TTC549 (cell line): ENCODE data around the gene ACOX3.
"Not testable (repeated sequence)": the region's sequence is repeated elsewhere in the genome, so short reads cannot be mapped to it uniquely, and the experiment has no call there.

Experiments
- FAIRE-seq: peaks from 2 replicates; lab custom pipeline; 2012; peaks lifted over from hg19 to GRCh38; lab: Jason Lieb, UNC

The ACOX3 gene

DNA sequence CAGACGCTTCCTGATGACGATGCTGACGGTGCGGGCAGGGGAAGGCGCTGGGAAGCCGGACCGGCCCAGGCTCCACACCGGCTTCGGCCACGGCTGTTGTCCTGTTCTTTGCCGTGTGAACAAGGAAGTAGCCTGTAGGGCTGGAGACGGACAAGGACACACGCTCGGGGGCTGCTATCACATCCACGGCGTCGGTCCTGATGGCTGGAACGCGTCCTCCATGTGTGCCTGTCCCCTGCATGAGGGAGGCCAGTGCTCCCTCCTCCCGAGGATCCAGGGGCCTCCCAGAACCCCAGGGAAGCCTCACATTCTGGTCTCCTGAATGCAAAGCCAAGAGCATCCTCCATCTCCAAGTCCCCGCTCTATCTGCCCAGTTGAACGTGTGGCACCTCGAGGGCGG is 53.8 kb downstream of the ACOX3 start:
- no peak for FAIRE-seq

DNA sequence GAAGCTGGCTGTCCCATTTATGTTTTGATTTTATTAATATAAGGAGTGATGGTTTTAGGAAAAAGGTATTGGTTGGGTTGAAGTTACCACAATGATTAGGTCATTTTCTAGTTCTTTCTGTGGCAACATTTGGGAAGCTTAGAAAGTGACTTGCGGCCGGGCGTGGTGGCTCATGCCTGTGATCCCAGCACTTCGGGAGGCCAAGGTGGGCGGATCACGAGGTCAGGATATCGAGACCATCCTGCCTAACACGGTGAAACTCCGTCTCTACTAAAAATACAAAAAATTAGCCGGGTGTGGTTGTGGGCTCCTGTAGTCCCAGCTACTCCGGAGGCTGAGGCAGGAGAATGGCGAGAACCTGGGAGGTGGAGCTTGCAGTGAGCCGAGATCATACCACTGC is 54.4 kb downstream of the ACOX3 start:
- FAIRE-seq, result not testable (repeated sequence)

DNA sequence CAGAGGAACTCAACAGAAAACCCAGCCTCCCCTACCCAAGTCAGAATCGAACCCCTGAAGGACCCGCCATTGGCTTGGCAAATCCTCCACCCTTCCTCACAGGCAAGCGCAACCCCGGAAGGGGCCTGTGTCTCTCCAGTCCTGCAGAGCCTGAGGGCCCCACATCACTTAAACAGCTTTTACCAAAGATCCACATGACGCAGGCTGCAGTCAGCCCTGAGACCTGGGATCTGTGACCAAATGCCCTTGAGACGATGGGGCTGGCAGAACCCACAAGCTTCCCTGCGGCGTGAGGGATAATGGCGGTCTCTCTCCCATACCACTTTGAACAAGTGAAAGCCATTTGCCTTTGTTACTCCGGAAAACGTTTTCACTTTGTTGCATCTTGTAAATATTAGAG is 54.9 kb downstream of the ACOX3 start:
- FAIRE-seq, result no peak

DNA sequence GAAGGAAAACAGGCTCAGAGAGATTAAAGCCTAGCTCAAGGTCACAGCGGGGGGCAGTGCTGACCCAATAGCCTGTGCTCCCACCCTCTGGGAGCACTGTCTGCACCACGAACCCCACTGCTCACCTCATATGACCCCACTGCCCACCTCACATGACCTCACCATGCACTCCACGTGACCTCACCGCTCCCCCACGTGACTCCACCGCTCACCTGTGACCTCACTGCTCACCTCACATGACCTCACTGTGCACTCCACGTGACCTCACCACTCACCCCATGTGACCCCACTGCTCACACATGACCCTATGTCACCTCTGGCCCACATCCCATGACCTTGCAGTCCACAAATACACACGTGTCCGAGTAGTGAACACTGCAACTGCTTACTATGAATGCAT is 55.4 kb downstream of the ACOX3 start:
- no peak for FAIRE-seq

DNA sequence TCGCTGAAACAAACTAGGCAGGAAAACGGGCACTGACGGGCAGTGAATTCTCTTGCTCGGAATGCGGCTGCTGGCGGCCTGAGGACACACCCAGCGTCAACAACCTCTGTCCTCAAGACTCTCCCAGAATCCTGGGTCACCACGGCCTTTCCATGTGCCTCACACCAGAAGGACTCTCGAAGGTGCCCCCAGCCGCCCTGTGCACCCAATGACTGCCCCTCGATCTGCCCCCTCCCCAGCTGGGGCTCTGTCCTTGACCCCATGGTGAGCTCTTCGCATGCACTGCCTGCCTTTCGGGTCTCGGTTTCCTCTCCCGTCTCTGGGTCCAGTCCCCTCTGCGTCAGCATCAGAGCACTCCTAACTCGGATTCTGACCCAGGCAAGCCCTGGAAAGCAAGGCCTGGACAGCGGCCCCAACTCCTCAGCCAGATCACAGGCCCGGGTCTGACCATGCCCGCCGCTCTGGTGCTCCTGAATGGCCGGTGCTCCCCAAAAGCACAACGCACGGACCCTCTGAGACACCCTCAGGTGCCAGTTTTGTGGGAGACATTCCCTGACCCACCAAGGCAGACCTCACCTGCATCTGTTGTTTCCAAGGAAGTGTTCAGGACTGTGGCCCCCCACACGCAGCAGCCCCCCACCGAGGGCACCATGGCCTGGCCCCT is 56.0 kb downstream of the ACOX3 start:
- no peak for FAIRE-seq

DNA sequence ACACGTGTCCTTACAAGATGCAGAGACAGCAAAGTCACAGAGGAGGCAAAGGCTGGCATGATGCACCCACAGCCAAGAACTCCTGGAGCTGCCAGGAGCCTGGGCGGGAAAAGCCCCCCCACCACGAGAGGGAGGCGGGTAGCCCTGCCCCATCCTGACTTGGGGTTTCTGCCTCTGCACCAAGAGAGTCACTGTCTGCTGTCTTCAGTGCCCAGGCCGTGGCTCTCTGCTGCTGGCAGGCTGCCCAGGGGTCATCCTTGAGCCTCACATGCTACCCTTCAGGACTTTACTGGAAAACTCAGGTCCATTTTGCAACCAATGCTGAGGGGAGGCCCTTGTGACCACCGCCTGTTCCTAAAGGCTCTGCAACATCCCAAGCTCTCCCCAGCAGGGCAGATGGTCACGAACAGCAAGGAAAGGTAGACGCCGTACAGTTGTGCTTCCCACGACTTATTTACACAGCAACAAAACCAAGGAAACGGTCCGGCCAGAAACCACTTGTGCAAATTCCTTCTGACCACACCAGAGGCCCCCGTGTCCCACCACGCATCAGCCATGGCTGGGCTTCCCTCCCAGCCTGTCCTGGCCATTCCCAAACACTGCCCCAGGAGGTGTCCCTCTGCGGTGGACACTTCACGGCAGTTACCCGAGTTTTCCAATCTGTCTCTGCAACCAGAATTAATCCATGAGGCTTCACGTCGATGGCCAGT is 56.9 kb downstream of the ACOX3 start:
- FAIRE-seq, result no peak

DNA sequence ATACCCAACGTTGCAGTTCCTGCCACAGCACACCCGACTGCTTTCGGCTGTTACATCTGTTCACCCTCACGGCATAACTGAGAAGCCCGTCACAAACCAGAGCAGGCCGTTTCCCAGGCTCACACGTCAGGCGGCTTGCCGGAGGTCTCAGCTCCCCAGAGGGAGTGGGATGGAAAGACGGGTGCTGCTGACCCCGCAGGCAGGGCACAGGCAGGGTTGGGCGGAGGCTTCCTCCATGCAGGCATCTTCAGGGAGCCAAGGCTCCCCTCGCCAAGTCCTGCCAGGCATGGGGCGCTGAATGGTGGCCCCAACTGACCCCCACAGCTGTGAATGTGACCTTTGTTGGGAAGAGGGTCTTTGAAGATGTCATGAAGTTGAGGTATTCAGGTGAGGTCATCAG is 57.5 kb downstream of the ACOX3 start:
- FAIRE-seq, result no peak

DNA sequence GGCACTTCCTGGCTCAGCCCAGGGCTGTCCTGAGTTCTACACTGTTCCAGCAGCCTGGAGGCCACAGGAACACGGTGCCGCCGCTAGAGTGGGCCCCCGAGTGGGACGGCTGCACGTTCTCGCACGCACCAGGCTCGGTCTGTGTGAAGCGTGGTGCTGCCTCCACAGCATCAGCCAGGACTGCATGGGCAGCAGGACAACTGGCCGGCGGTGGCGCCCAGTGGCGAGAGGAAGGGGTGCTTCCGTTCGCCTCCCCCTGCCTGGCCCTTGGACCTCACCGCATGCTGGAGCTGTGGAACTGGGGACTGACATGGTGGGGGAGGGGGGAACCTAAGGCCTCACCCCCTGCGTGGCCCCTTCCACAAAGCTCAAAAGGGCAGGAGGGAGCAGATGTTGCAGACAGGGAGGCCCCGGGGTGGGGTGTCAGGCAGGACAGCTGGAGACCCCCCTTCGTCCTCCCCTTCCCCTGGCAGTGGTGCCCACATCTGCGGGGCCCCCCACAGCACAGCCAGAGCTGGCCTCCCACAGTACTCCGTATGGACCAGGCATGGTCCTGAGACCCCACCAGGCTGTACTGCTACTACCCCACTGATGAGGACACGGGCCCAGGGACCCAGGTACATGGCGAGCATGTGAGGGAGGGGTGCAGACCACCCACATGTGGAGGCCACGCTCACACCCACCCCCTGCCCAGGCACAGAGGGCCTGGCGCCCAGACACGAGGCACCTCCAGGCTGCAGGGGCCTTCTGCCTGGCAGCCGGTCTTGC is 58.5 kb downstream of the ACOX3 start:
- no peak for FAIRE-seq

DNA sequence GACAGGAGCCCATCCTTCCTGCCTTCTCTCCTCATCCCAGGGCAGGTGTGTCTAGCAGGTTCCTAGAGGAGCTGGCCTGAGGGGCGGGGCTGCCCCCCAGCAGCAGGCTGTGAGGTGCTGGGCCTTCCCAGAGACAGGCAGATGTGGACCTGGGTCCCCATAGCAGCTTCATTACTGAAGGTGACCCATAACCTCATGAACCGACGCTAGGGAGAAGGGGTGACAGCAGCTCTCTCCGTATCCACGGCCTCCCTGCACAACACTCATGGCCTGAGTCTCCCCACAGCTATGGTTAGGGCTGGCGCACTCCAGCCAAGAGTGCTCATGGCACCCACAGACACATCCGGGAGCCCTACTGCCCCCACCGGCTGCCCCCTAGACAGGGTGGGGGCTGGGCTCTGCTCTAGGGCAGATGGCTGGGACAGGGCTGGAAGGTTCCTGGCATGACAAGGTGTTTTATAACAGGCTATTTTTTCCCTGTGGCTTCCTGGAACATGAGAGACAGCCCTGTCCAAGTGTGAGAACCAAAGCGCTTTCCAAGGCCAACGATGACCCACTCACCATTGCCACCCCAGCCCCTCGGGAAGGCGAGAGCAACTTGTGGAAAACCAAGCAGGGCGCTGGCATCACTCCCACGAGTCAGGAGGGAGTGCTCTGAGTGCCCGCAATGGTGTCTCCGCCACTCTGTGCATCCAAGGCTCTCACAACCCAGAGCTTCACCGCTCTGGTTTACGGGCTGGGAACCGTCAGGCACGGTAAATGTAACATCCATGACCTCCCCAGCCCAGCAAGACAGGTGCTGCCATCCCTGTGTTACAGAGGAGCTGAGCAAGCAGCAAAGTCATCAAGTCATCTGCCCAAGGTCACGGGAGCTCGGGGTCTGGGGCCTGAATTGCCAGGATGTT is 59.8 kb downstream of the ACOX3 start:
- FAIRE-seq, result no peak

DNA sequence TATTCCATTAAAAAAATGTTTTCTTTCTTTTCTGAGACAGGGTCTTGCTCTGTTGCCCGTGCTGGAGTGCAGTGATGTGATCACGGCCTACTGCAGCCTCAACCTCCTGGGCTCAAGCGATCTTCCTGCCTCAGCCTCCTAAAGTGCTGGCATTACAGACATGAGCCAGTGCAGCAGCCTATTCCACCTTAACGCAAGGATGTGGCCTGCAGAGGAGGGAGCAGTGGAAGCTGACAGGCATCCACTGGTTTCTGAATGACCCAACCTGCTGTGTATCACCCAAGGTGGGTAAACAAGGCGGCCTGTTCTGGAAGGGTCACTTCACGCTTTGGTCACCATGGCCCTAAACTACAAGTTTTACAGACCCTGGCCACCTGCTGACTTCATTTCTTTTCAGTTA is 60.8 kb downstream of the ACOX3 start:
- FAIRE-seq, result no peak

DNA sequence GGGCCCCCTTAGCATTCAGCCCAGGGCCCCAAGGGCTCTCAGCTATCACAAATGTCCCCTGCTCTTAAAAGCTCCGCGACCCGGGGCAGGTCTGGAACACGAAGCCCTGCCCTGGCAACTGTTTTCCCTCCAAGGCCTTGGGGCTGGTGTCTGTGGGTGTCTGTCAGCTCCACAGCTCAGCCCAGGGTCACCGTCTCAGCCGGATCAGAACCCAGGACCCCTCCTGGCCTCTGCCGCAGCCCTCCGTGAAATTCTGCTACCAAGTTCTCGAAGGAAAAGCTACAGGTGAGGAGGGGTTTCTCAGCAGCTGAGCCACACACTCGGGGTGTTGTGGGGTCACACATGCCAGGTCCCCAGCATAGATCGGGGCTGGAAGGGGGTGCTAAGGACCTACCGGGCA is 61.2 kb downstream of the ACOX3 start:
- no peak for FAIRE-seq

DNA sequence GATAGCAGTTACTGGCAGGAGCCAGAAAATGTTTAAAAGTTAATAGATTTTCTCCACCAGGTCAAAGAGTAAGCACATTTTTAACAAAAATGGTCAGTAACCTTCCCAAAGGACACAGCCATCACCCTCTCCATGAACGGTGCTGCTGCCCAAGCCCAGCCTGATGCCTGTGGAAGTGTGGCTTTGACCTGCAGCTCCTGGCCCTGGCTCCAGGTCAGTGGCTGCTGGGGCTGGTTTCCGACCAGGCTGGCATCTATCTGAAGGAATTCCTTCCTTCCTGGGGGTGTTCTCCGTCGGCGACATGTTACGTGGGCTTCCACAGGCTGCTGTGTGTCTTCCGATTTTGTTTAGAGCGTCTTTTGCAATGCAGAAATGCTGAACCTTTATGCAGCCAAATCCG is 61.7 kb downstream of the ACOX3 start:
- FAIRE-seq, result no peak

DNA sequence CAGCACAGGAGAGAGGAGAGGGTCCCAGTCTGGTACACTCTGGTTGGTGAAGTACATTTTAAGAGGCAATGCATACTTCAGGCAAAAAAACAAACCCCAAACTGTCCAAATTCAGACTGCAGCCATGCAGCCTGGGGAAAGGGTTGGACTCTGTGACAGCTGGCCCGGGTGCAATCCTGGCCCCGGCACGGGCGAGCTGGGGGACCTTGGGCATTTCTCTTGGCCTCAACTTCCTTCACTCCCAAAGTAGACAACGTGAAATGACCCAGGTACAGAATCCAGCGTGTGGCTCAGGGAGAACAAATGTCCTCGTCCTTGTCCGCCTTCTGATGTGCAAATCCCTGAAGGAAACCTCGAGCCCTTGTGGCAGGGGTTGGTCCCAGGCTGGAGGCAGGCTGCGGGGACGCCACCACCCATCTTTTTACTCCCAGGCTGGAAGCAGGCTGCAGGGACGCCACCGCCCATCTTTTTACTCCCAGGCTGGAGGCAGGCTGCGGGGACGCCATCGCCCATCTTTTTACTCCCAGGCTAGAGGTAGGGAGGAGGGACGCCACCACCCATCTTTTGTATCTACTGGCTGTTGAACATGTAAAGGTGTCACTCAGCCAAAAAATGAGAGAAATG is 62.3 kb downstream of the ACOX3 start:
- no peak for FAIRE-seq

DNA sequence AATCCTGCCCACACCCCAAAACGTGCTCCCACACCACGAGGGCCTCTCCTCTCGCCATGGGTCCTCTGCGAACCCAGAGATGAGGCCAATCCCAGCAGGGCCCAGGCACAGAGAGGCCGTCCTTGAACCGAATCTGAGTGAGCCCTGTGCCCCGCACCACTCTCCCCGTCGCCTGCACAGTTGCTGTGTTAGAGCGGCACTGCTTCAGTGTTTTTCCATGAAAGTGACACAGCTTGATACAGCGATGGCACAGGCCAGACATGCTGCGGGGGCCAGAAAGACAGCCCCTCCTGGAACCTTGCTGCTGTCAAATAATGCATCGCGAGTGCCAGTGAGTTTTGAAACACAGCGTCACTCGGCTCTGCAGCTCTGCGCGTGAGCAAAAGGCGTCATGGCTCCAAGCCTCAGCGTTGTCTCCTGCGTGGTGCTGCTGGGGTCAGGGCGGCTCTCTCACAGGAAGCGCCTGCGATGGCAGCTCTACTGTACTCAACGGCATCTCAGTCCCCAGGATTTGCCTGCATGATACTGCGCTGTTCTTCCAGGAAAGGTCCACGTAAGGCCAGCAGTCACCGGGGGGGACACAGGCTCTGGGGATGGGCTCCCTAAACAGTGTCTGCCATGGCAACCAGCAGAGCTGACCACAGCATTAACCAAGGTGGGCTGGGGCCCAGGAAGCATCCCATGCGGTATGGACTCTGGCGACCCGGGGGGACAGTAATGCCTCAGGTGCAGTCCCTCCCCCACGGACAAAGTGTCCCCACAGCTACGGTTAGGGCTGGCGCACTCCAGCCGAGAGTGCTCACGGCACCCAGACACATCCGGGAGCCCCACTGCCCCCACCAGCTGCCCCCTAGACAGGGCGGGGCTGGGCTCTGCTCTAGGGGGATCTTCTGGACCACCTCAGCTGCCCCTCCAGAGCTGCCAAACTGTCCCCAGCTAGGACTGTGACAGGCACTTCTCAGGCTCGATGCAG is 63.1 kb downstream of the ACOX3 start:
- FAIRE-seq, result no peak

DNA sequence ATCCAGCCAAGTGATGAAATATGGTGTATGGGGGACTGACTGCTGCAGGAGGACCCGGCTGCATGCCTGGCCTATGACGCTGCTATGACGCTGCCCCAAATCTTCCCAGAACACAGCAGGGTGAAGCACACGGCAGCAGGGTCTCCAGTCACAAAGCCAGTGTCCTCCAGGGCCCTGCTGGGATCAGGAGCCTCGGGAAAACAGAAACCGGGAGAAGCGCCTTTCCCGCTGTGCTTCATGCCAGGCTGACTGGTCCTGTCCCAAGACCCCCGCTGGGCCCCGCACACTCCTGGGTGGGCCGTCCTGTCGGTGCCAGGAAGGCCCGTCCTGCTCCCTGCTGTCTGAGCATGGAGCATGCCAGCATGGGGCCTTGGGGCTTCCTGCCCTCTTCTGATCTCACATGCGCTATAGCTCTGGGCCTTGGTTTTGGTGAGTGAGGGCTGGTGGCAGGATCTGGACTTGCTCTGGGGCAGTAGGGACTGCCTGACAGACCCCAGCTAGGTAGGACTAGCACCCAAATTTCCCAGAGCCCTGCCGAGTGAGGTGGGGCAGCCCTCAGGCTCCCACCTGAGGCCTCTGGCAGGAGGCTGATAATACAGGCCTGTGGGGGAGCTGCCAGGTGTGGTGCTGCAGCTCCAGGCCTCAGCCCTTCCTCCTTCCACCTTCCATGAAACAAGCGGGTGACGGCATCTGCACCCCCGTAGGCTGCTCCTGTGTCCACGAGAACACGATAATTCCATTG is 64.0 kb downstream of the ACOX3 start:
- FAIRE-seq, result no peak

DNA sequence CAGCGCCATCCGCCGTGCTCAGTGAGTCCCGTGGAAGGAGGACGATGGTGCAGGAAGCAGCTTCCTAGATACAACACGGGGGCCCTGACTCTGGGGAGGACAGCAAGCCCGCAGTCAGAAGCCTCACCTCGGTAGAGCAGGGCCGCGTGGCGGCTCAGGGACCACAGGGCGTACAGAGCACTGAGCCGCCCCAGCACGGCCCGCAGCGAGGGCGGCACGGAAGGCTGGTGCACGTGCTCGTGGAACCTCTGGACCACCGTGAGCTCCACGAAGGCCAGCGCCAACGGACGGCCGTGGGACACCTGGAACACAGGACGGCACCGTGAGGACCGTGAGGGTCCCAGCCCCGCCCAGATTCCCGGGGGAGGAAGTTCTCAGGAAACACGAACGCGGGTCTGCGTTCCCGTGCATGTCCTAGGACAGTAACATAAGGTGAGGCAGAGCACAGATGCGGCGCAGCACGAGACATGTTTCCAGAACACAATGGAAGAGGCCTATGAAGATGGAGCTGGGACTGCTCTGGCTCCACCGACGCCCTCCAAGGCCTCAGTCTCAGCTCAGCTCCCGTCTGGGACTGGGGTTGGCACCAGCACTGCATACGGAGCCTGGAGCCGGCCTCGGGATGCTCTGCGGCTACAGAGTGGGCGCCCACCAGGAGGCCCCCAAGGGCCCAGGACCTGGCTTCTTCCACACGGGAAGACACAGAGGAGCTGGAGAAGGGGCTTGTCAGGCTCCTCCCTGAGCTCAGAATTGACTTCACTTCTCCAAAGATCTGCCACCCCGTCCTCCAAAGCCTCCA is 65.5 kb downstream of the ACOX3 start:
- FAIRE-seq, result no peak

DNA sequence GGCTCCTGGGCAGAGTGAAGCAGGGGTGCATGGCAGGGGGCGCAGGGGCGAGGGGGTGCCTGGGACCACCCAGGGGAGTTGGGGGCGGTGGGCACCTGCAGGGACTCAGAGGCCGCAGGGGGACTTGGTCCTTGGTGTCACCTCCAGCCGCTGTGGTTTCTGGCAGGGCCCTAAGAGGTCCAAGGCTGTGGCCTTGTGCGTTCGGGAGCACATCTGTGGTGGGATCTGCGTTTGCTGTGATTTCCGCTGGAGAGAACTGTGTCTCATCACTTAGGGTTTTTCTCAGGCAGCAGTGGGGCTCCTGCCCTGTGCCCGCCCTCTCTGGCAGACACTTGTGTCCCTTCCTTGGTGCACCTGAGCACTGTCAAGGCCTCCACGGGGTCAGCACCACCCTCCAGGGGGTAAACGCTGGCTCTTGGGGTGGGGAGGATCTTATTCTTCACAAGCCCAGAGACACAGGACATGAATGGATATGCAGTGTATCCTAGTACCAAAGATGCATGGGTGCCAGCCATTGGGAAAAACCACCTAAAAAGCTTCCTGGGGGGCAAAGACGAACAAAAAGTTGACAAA is 66.5 kb downstream of the ACOX3 start:
- no peak for FAIRE-seq

DNA sequence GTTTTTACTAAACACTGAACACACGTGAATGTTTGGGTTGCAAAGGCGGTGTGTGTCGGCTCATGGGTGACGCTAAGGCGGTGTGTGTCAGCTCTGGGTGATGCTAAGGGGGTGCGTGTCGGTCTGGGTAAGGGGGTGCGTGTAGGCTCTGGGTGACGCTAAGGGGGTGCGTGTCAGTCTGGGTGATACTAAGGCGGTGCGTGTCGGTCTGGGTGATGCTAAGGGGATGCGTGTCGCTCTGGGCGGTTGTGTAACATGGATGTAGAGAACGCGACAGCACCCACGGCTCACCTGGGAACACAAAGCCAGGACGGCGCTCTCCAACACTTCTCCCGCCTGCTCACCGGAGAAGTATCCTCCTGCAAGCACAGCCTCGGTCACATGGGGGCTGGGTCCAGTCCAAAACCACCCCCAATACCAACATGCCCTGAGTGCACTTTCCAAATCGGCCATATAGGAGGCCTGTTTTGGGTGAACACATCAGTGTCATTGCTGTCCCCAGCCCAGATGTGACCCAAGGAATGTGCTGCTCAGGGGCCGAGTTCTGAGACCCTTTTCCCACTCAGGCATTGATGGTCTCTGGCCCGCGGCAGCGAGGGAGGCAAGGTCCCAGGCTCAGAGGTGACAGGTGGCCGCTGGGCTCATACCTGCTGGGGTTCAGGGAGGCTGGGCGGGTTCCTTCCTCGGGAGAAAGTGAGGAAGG is 67.1 kb downstream of the ACOX3 start:
- FAIRE-seq, result no peak
